8988T (cell line): ENCODE measurements around the gene SALL1.

Experiments used
- DNase-seq: peaks from one replicate; pipeline ENCODE4 v3.0.0; 2011

The SALL1 gene

GRCh38 chr16:51107742-51108141, 43.3 kb downstream of the SALL1 start:
- no peak for DNase-seq

GRCh38 chr16:51106535-51106934, 44.5 kb downstream of the SALL1 start:
- DNase-seq: no peak

GRCh38 chr16:51103590-51103989, 47.5 kb downstream of the SALL1 start:
- DNase-seq: no peak

- DNase-seq: no peak
Observed at GRCh38 chr16:51097729-51098128, 53.3 kb downstream of the SALL1 start.

- no peak for DNase-seq
Observed at GRCh38 chr16:51095890-51096626, 55.0 kb downstream of the SALL1 start.

GRCh38 chr16:51095084-51095881, 55.8 kb downstream of the SALL1 start:
- no peak for DNase-seq

- no peak for DNase-seq
Observed at GRCh38 chr16:51093726-51094280, 57.3 kb downstream of the SALL1 start.
